HepG2 (cell line): ENCODE data around the gene MYOC. TPM values are rescaled to one million over a fixed set of nuclear protein-coding genes. Genes with fewer than 3 reads are reported as not detected.

ENCODE experiments used
- ATAC-seq: fragments of 200-7000 bp; cut with Tn5 transposase; 3 replicates; pipeline ENCODE4 v1.9.1; 2020; ENCODE audit warnings: mild to moderate bottlenecking, moderate library complexity
- BruUV-seq: library from RNA; stranded (reverse); fragments of 400-500 nt; replicated peaks from 2 replicates; lab custom pipeline; 2021; lab: Mats Ljungman, UMichigan
- CTCF ChIA-PET: fragments of 300-600 bp; formaldehyde crosslinking; extraction: SDS; loops from one replicate; lab custom pipeline; 2021; ENCODE audit warnings: low total read pairs, inconsistent platforms, low intra/inter-chr PET ratio; lab: Yijun Ruan, JAX
- POLR2A ChIA-PET: fragments of 350-600 bp; sonication (Branson Sonifier 250); formaldehyde crosslinking; loops from one replicate; lab custom pipeline; 2020; ENCODE audit warnings: antibody characterized with exemption, inconsistent platforms; lab: Yijun Ruan, JAX
- DNase-seq: peaks from one replicate; pipeline ENCODE4 v3.0.0-alpha.2; 2015; ENCODE audit warnings: low spot score
- FAIRE-seq: peaks from 3 replicates; lab custom pipeline; 2011; peaks lifted over from hg19 to GRCh38; lab: Jason Lieb, UNC
- H2AFZ ChIP-seq: one replicate; pipeline ENCODE4 v1.6.1; 2011; ENCODE audit warnings: low read length, inconsistent platforms
- H3K27ac ChIP-seq: fragments of 300-600 bp; 3 replicates; pipeline ENCODE4 v1.8.0; 2011; ENCODE audit warnings: mixed run types, mild to moderate bottlenecking, mixed read lengths, low read length, inconsistent platforms; ENCODE audit not compliant: insufficient read depth; ENCODE audit errors: extremely low read length
- H3K27me3 ChIP-seq, 2 experiments: fragments of 200-600 bp in 1 of 2; 2 replicates in 1 of 2; 3 replicates in 1 of 2; pipeline versions ENCODE4 v1.6.0 to v1.8.0; 2011; ENCODE audit warnings: low read length in 2 of 2, mild to moderate bottlenecking in 2 of 2, moderate library complexity in 2 of 2, inconsistent platforms in 1 of 2; ENCODE audit not compliant: insufficient read depth in 2 of 2, control insufficient read depth in 1 of 2
- H3K36me3 ChIP-seq, 2 experiments: fragments of 200-600 bp in 1 of 2; replicated peaks in 1 of 2; 2 replicates in 1 of 2; 3 replicates in 1 of 2; pipeline versions ENCODE4 v1.5.1 to v1.8.0; 2011; ENCODE audit warnings: low read length in 2 of 2, inconsistent platforms in 1 of 2; ENCODE audit not compliant: insufficient read depth in 2 of 2, control insufficient read depth in 1 of 2
- H3K4me1 ChIP-seq: 2 replicates; pipeline ENCODE4 v1.5.1; 2012; ENCODE audit warnings: low read length, inconsistent platforms; ENCODE audit not compliant: insufficient read depth
- H3K4me2 ChIP-seq: 2 replicates; pipeline ENCODE4 v1.6.0; 2011; ENCODE audit warnings: low read depth, low read length, inconsistent platforms
- H3K4me3 ChIP-seq, 3 experiments: fragments of 200-600 bp in 1 of 3; sonication (generic), shearing (Covaris generic) in 1 of 3; replicated peaks in 1 of 3; 2 replicates each; pipeline ENCODE4 v1.5.1; 2011 to 2016; ENCODE audit warnings: low read length in 3 of 3, inconsistent platforms in 2 of 3, low read depth in 2 of 3, mild to moderate bottlenecking in 2 of 3, control low read depth in 1 of 3, mixed read lengths in 1 of 3; ENCODE audit not compliant: insufficient read depth in 1 of 3
- H3K79me2 ChIP-seq: one replicate; pipeline ENCODE4 v1.6.1; 2011; ENCODE audit warnings: low read length, inconsistent platforms; ENCODE audit not compliant: insufficient read depth
- H3K9ac ChIP-seq: 2 replicates; pipeline ENCODE4 v1.6.0; 2011; ENCODE audit warnings: mild to moderate bottlenecking, low read depth, low read length, inconsistent platforms; ENCODE audit not compliant: insufficient read depth
- H3K9me3 ChIP-seq: 2 replicates; pipeline ENCODE4 v1.5.1; 2012; ENCODE audit warnings: mild to moderate bottlenecking, low read length
- H4K20me1 ChIP-seq: 2 replicates; pipeline ENCODE4 v1.6.0; 2011; ENCODE audit warnings: inconsistent platforms, mild to moderate bottlenecking, low read length, moderate library complexity; ENCODE audit not compliant: insufficient read depth
- PHF8 ChIP-seq: sonication (generic); formaldehyde crosslinking; IDR thresholded peaks from 2 replicates; pipeline ENCODE4 v1.5.0; 2020; ENCODE audit warnings: missing genetic modification reagents
- SIN3A ChIP-seq: IDR thresholded peaks from 2 replicates; pipeline ENCODE4 v1.6.1; 2011; ENCODE audit warnings: low read depth, mild to moderate bottlenecking, control low read depth, low read length, borderline replicate concordance
- SRSF9 ChIP-seq: fragments of 200-400 bp; formaldehyde crosslinking; IDR thresholded peaks from 2 replicates; pipeline ENCODE4 v1.6.1; 2018; ENCODE audit warnings: borderline replicate concordance, mild to moderate bottlenecking, low read depth, low read length; ENCODE audit not compliant: insufficient read depth, poor library complexity, severe bottlenecking
- TARDBP ChIP-seq: sonication (generic); formaldehyde crosslinking; IDR thresholded peaks from 2 replicates; pipeline ENCODE4 v1.8.0; 2022; ENCODE audit warnings: mild to moderate bottlenecking, missing genetic modification reagents
- WGBS: methylation state at CpG from one replicate; pipeline ENCODE4 v1.1.6; 2017; ENCODE audit warnings: low lambda C conversion rate; 5-methylcytosine and 5-hydroxymethylcytosine counted together
- in situ Hi-C: cut with HindIII; loops from 2 replicates; pipeline ENCODE4 v1.10.0; 2017; ENCODE audit warnings: low pct_unique_long_range_greater_than_20kb; ENCODE audit not compliant: extremely low pct_ligation_motif_present
- intact Hi-C: fragments of 100-400 bp; cut with micrococcal nuclease; formaldehyde crosslinking; loops from one replicate; pipeline ENCODE4 v1.10.0; 2022; ENCODE audit not compliant: unreplicated experiment
- polyA plus RNA-seq, 8 experiments: library from polyadenylated mRNA; depleted of rRNA in 3 of 8; stranded (reverse) in 7 of 8; unstranded in 1 of 8; fragments of >200 nt; fragmentation: Illumina TruSeq in 4 of 8; extraction: Trizol in 4 of 8; gene quantifications; 2 replicates each; pipeline versions ENCODE4 v1.2.1 to v1.2.3, GENCODE V29; 2011 to 2016; ENCODE audit warnings: low read depth in 4 of 8, missing spikeins in 1 of 8, mixed read lengths in 1 of 8; ENCODE audit not compliant: insufficient read depth in 1 of 8
- total RNA-seq, 5 experiments: library from RNA; depleted of rRNA; stranded (reverse); fragments of >200 nt; fragmentation: Illumina TruSeq; extraction: Trizol; gene quantifications; 2 replicates each; pipeline ENCODE4 v1.2.3, GENCODE V29; 2016; ENCODE audit warnings: low read depth in 1 of 5
- TF ChIP-seq, protein P1 (sequence below): sonication (generic); formaldehyde crosslinking; IDR thresholded peaks from 2 replicates; pipeline ENCODE4 v1.4.0; 2020; ENCODE audit warnings: mild to moderate bottlenecking, missing genetic modification reagents
- TF ChIP-seq, protein P2 (sequence below): IDR thresholded peaks from 2 replicates; pipeline ENCODE4 v1.6.1; 2012; ENCODE audit warnings: low read length, improper control_type of control experiment

Gene MYOC
- total and polyA plus RNA-seq, 2 of the 13 experiments (the other 11 are each of a cell fraction or from before 2014, with no cell fraction given) = not detected

DNA sequence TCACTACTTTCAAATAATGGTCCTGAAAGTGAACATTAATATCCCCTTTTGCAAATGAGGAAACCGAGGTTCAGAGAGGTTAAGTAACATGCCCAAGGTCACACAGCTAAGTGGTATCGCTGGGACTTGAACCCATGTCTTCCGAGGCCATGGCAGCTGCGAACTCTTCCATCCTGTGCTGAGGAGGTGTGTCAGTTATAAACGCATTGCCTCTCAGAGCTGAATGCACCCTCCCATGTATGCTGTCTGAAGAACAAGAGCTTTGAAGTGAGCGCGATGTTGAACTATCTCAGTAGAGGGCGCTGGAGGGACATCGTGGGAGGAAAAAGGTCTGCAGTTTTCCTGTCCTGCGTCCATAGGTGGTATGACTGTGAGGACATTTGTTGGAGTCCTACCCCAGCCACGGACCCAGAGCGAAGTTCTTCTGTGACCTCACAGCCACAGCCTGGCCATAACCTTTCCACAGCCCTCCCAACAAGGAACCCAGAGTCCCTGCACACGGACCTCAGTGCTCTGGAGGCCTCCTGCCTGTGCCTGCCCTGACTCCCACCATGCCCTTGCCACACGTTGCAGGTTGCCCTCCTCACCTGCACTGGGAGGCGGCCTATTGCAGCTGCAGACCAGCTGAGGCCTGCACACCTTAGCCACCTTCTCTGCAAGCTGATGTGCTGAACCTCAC, 7.5 kb downstream of the MYOC start (continued):
- TF ChIP-seq SRSF9 (no peak), TARDBP (no peak)

DNA sequence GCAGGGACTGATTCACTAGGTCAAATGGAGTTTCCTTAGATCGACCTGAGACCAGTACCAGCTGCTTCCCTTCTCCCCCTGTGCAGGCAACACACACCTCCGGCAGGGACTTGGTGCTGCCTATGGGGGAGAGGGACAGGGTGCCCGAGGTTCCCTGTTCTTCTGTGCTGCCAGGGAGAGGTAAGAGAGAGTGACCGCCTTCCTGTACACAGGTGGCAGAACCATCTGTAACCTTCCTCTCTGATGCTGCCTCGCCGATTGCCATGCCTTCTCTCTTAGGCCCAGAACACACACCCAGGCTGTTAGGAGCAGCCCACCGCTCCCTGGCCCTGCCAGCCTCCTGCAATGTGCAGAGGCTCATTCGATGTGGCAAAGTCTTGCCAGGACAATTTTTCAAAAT, 9.3 kb downstream of the MYOC start:
- Histone ChIP-seq H2AFZ (no peak overlapping the region), H3K9me3 (no peaks in the 10 kb centered on the region), H3K9ac (no peak overlapping the region), H3K27me3 (0 out of 5 replicates have a peak, but pooled peaks cover 0 to 3% of the 10 kb centered on the region in 2 experiments), H3K4me2 (no peak overlapping the region), H3K36me3 (no peaks in the 10 kb centered on the region), H3K4me1 (peaks cover 15% of the 10 kb centered on the region), H3K27ac (no peak overlapping the region), H4K20me1 (no peaks in the 10 kb centered on the region), H3K4me3 (no peak overlapping the region), H3K79me2 (no peaks in the 10 kb centered on the region)
- in situ Hi-C loops = loop anchor here (10.0 kb wide), 2 partner anchors 72 to 342 kb away; no protein-coding TSS in a partner anchor
- DNase-seq (no peak), ATAC-seq (no peak), FAIRE-seq (no peak)
- intact Hi-C loops = loop anchor here (10.0 kb wide), 1 partner anchor 142 kb away; the partner anchor contains the start of gene METTL13
- 69% methylated on average over 5 of the region's 8 CpGs for WGBS
- TF ChIP-seq PHF8 (CRISPR knock-in tag) = no peak
- BruUV-seq = no TSS peak
- CTCF ChIA-PET = no interaction called here
- POLR2A ChIA-PET = no interaction called here

DNA sequence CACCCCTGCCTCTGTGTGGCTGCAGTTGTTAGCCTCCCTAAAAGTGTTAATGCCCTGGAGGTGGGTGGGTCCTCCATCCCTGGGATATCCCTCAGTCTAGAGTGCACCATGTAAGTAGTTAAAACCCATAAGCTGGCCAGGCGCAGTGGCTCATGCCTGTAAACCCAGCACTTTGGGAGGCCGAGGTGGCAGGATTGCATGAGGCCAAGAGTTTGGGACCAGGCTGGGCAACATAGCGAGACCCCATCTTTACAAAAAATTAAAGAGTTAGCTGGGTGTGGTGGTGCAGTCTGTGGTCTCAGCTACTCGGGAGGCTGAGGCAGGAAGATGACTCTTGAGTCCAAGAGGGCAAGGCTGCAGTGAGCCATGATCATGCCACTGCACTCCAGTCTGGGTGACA, 10.3 kb downstream of the MYOC start:
- CTCF ChIA-PET = no interaction called here
- Histone ChIP-seq H4K20me1 (no peaks in the 10 kb centered on the region), H3K79me2 (no peaks in the 10 kb centered on the region), H3K4me3 (no peak overlapping the region), H3K36me3 (no peaks in the 10 kb centered on the region), H3K4me1 (peaks cover 22% of the 10 kb centered on the region), H3K9me3 (no peaks in the 10 kb centered on the region), H3K4me2 (no peak overlapping the region), H3K27ac (no peak overlapping the region), H3K27me3 (0 out of 5 replicates have a peak, but pooled peaks cover 0 to 3% of the 10 kb centered on the region in 2 experiments), H3K9ac (no peak overlapping the region), H2AFZ (no peak overlapping the region)
- POLR2A ChIA-PET = interaction anchor here (0.7 kb wide), 1 partner anchor 577 kb away, joined by 4 read pairs; no protein-coding TSS in a partner anchor
- no peak for DNase-seq
- in situ Hi-C loops = loop anchor here (10.0 kb wide), 2 partner anchors 73 to 343 kb away; no protein-coding TSS in a partner anchor
- no TSS peak for BruUV-seq
- no peak for ATAC-seq
- FAIRE-seq = no peak
- 18% methylated on average over 4 of the region's 4 CpGs for WGBS
- intact Hi-C loops = loop anchor here (10.0 kb wide), 1 partner anchor 143 kb away; the partner anchor contains the start of gene METTL13
- no peak for TF ChIP-seq SIN3A
- TF ChIP-seq, protein P1, sequence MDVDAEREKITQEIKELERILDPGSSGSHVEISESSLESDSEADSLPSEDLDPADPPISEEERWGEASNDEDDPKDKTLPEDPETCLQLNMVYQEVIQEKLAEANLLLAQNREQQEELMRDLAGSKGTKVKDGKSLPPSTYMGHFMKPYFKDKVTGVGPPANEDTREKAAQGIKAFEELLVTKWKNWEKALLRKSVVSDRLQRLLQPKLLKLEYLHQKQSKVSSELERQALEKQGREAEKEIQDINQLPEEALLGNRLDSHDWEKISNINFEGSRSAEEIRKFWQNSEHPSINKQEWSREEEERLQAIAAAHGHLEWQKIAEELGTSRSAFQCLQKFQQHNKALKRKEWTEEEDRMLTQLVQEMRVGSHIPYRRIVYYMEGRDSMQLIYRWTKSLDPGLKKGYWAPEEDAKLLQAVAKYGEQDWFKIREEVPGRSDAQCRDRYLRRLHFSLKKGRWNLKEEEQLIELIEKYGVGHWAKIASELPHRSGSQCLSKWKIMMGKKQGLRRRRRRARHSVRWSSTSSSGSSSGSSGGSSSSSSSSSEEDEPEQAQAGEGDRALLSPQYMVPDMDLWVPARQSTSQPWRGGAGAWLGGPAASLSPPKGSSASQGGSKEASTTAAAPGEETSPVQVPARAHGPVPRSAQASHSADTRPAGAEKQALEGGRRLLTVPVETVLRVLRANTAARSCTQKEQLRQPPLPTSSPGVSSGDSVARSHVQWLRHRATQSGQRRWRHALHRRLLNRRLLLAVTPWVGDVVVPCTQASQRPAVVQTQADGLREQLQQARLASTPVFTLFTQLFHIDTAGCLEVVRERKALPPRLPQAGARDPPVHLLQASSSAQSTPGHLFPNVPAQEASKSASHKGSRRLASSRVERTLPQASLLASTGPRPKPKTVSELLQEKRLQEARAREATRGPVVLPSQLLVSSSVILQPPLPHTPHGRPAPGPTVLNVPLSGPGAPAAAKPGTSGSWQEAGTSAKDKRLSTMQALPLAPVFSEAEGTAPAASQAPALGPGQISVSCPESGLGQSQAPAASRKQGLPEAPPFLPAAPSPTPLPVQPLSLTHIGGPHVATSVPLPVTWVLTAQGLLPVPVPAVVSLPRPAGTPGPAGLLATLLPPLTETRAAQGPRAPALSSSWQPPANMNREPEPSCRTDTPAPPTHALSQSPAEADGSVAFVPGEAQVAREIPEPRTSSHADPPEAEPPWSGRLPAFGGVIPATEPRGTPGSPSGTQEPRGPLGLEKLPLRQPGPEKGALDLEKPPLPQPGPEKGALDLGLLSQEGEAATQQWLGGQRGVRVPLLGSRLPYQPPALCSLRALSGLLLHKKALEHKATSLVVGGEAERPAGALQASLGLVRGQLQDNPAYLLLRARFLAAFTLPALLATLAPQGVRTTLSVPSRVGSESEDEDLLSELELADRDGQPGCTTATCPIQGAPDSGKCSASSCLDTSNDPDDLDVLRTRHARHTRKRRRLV (CRISPR knock-in tag) = no peak
- TF ChIP-seq, protein P2, sequence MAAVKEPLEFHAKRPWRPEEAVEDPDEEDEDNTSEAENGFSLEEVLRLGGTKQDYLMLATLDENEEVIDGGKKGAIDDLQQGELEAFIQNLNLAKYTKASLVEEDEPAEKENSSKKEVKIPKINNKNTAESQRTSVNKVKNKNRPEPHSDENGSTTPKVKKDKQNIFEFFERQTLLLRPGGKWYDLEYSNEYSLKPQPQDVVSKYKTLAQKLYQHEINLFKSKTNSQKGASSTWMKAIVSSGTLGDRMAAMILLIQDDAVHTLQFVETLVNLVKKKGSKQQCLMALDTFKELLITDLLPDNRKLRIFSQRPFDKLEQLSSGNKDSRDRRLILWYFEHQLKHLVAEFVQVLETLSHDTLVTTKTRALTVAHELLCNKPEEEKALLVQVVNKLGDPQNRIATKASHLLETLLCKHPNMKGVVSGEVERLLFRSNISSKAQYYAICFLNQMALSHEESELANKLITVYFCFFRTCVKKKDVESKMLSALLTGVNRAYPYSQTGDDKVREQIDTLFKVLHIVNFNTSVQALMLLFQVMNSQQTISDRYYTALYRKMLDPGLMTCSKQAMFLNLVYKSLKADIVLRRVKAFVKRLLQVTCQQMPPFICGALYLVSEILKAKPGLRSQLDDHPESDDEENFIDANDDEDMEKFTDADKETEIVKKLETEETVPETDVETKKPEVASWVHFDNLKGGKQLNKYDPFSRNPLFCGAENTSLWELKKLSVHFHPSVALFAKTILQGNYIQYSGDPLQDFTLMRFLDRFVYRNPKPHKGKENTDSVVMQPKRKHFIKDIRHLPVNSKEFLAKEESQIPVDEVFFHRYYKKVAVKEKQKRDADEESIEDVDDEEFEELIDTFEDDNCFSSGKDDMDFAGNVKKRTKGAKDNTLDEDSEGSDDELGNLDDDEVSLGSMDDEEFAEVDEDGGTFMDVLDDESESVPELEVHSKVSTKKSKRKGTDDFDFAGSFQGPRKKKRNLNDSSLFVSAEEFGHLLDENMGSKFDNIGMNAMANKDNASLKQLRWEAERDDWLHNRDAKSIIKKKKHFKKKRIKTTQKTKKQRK = no peak
